Pancreas (tissue), 10 donors: ENCODE data around the gene CUX1. TPM values are rescaled to one million over a fixed set of nuclear protein-coding genes. Genes with fewer than 3 reads are reported as not detected.

ENCODE experiments used
- ATAC-seq, 4 donors: fragments of 200-7000 bp; cut with Tn5 transposase; one replicate each; pipeline versions ENCODE4 v1.8.0 to v1.9.1; 2020; ENCODE audit warnings: mild to moderate bottlenecking in 4 of 4, moderate library complexity in 4 of 4
- DNase-seq, 6 donors: peaks; one replicate each; pipeline ENCODE4 v3.0.0-alpha.2; 2020
- FAIRE-seq: peaks from 2 replicates; lab custom pipeline; 2012; peaks lifted over from hg19 to GRCh38; lab: Jason Lieb, UNC
- H3K27ac ChIP-seq, 4 donors: fragments of 200-600 bp; sonication (generic); 1 replicate in 3 of 4; 2 replicates in 1 of 4; pipeline versions ENCODE4 v1.5.0 to v1.8.0; 2020
- H3K27me3 ChIP-seq, 4 donors: fragments of 200-600 bp; one replicate each; pipeline ENCODE4 v1.8.0; 2021
- H3K36me3 ChIP-seq, 3 donors: fragments of 200-600 bp; sonication (generic) in 1 of 3; one replicate each; pipeline versions ENCODE4 v1.5.0 to v1.8.0; 2020 to 2021
- H3K4me1 ChIP-seq, 3 donors: fragments of 200-600 bp; one replicate each; pipeline ENCODE4 v1.8.0; 2021
- H3K4me3 ChIP-seq, 4 donors: fragments of 200-600 bp; sonication (generic) in 2 of 4; one replicate each; pipeline versions ENCODE4 v1.5.0 to v1.8.0; 2020 to 2021
- H3K9me3 ChIP-seq, 4 donors: fragments of 200-600 bp; one replicate each; pipeline ENCODE4 v1.8.0; 2021
- WGBS, 2 donors: extraction: QIAGEN DNeasy Blood & Tissue Kit; methylation state at CpG; one replicate each; pipeline ENCODE4 v1.1.7; 2013; 5-methylcytosine and 5-hydroxymethylcytosine counted together
- intact Hi-C, 3 donors: fragments of 100-400 bp; cut with DNase I; formaldehyde crosslinking; loops; one replicate each; pipeline versions ENCODE4 v1.11.1 to v1.14.2; 2022
- polyA plus RNA-seq, 2 donors: library from polyadenylated mRNA; stranded (reverse); fragments of 200-250 nt; gene quantifications; one replicate each; pipeline ENCODE4 v1.2.3, GENCODE V29; 2013
- total RNA-seq, 6 donors: library from RNA; stranded (reverse); fragmentation: NEBNext Ultra II Directional in 4 of 6; extraction: Animal tissue kit (Norgen Biotek cat#: 25700) in 4 of 6; gene quantifications; one replicate each; pipeline versions ENCODE4 v1.2.1 to v1.2.4, GENCODE V29; 2021 to 2023
- TF ChIP-seq, protein P1 (sequence below), 4 donors: fragments of 200-600 bp; sonication (generic) in 3 of 4; IDR thresholded peaks; one replicate each; pipeline versions ENCODE4 v1.5.0 to v1.8.0; 2021; ENCODE audit warnings: antibody characterized with exemption in 4 of 4
- donor health status: healthy with polysubstance abuse.
- donor health status: DM: no; HTN: no; CAD: no; lungs with moderate emphysema.
- donor health status: DM: no; HTN: no; CAD: no.
- donor health status: control.
- donor health status: control.
- donor health status: Bipolar disorder and iron deficiency.
- donor health status: DM: yes; HTN: yes; CAD: no.
- donor health status: DM: no; HTN: no; CAD: no.
- donor health status: DM: no; HTN: no; CAD: no.
- donor health status: DM: yes; HTN: yes; CAD: no.

CUX1 gene
- total and polyA plus RNA-seq, 8 donors = 18.9 to 61.2 (median 45.1) TPM

DNA sequence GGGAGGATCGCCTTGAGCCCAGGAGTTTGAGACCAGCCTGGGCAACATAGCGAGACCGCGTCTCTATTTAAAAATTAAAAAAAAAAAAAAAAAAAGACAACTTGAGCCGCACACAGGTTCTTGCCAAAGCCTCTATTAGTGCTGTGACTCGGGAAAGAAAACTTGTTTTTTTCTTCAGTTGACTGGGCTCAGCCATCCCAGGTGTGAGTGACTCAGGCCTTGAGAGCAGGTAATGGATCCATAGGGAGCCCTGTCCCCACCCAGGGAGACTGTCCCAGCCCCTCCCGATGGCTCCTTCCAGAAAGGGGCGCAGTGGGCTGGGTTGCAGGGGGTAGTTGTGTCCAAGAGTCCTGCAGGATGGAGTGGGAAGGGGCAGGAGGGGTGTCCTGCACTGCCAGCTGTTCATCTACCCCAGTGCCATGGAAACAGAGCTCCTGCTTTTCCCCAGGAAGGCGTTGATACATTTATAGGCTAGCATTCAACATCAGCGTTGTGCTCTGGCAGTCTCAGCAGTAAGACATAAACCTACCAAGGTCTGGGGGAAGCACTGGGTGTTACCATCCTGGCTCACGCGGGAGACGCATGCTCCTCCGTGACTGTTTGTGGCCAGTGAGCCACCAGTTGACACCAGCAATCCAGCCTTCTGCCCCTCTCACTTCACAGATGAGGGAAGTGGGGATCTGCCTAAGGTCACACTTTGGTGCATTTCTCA is 126.6 kb downstream of the CUX1 start:
- WGBS, 2 donors = 94 to 95% methylated on average over 14 of the region's 14 CpGs
- H3K36me3 ChIP-seq = no peaks in the 10 kb centered on the region
- H3K9me3 ChIP-seq = no peaks in the 10 kb centered on the region
- TF ChIP-seq, protein P1, sequence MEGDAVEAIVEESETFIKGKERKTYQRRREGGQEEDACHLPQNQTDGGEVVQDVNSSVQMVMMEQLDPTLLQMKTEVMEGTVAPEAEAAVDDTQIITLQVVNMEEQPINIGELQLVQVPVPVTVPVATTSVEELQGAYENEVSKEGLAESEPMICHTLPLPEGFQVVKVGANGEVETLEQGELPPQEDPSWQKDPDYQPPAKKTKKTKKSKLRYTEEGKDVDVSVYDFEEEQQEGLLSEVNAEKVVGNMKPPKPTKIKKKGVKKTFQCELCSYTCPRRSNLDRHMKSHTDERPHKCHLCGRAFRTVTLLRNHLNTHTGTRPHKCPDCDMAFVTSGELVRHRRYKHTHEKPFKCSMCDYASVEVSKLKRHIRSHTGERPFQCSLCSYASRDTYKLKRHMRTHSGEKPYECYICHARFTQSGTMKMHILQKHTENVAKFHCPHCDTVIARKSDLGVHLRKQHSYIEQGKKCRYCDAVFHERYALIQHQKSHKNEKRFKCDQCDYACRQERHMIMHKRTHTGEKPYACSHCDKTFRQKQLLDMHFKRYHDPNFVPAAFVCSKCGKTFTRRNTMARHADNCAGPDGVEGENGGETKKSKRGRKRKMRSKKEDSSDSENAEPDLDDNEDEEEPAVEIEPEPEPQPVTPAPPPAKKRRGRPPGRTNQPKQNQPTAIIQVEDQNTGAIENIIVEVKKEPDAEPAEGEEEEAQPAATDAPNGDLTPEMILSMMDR (IDR thresholded peaks at IDR 0.05) = no peak
- no peak overlapping the region for H3K27ac ChIP-seq
- ATAC-seq (no peak), FAIRE-seq (no peak), DNase-seq (no peak)
- peaks cover 0 to 23% (median 9%) of the 10 kb centered on the region in 3 donors for H3K4me1 ChIP-seq
- no peaks in the 10 kb centered on the region for H3K27me3 ChIP-seq
- H3K4me3 ChIP-seq = no peak overlapping the region
- intact Hi-C loops = no loop called here

DNA sequence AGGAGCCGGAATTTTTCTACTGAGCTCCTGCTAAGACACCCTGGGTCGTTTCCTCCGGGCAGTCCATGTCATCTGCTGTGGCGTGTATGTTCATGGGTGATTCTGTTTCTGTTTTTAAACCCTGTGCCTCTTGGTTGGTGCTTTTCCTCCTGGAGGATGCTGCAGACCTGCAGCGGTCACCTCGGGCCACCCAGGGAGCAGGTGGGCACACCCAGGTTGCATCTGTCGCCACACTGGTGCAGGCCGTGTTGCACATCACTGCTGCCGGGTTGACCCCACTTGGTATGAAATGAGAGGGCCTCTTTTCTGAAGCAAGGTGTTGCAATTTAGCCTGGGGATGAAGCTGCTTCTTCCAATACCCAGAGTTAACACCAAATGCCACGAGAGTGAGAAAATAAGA is 127.2 kb downstream of the CUX1 start:
- TF ChIP-seq, protein P1 (IDR thresholded peaks at IDR 0.05) = no peak
- H3K36me3 ChIP-seq = no peaks in the 10 kb centered on the region
- H3K4me3 ChIP-seq = no peak overlapping the region
- H3K27ac ChIP-seq = no peak overlapping the region
- peaks cover 0 to 23% (median 9%) of the 10 kb centered on the region in 3 donors for H3K4me1 ChIP-seq
- WGBS, 2 donors = 94 to 96% methylated on average over 10 of the region's 10 CpGs
- FAIRE-seq = no peak
- no peaks in the 10 kb centered on the region for H3K27me3 ChIP-seq
- no peak for ATAC-seq
- intact Hi-C loops = no loop called here
- no peak for DNase-seq
- no peaks in the 10 kb centered on the region for H3K9me3 ChIP-seq

DNA sequence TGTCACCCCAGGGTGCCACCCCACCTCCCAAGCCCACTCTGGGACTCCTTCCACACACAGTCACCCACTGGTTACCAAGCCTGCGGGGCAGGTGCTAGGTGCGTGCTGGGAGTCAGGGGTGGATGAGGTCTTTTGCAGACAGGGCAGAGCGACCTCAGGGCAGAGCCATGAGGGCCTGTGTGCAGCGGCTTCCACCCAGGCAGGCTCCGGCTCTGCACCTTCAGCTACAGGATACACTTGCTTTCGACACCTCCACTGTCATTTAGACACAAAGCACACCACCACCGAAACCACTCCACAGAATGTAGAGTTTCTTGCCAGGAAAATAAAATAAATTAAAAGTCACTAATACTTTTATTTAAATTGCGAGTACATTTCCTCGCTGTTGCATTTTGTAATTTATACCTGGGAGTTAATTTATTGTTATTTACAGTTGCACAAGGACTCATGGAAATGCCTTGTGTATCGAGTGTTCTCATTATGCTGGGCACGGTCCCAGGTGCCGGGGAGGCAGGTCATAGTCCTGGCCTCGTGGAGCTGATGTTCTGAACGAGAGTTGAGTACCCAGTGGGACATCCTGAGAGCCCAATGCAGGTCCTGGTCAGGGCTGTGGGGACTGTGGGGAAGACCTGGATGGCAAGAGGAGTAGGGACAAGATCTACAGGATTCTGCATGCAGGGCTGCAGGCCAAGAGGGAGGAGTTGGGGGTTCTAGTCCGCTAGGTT is 127.8 kb downstream of the CUX1 start:
- TF ChIP-seq, protein P1 (IDR thresholded peaks at IDR 0.05) = no peak
- Histone ChIP-seq H3K9me3 (no peaks in the 10 kb centered on the region), H3K36me3 (no peaks in the 10 kb centered on the region), H3K4me1 (peaks cover 0 to 23% (median 9%) of the 10 kb centered on the region in 3 donors), H3K4me3 (no peak overlapping the region), H3K27me3 (no peaks in the 10 kb centered on the region), H3K27ac (no peak overlapping the region)
- ATAC-seq (no peak), FAIRE-seq (no peak), DNase-seq (no peak)
- WGBS, 2 donors = 94 to 97% methylated on average over 15 of the region's 15 CpGs
- intact Hi-C loops = no loop called here

DNA sequence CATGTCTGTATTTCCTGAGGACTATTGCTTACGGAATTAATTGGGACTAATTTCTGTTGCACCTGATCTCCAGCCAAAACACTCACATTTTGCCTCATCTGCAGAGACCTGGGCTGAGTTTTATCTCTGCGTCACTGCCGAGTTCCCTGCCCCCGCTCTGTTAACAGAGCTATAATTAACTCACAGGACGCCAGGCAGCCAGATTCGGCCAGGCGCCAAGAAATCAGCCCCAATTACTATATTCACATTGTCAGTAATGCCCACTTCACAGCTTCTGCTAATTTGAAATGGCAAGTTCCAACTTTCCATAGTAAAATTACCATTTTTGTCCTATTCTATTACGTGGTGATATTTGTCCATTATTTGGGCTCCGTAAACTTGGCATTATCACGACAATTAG is 130.5 kb downstream of the CUX1 start:
- H3K27ac ChIP-seq = no peak overlapping the region
- H3K4me3 ChIP-seq = no peak overlapping the region
- TF ChIP-seq, protein P1 (IDR thresholded peaks at IDR 0.05) = no peak
- FAIRE-seq (no peak), DNase-seq (peak in 5 of 6 donors; percentile 28 to 75 (median 35)), ATAC-seq (peak; percentile 67 to 76 (median 72))
- peaks cover 0 to 6% (median under 1%) of the 10 kb centered on the region in 3 donors for H3K4me1 ChIP-seq
- no peaks in the 10 kb centered on the region for H3K36me3 ChIP-seq
- H3K27me3 ChIP-seq = no peaks in the 10 kb centered on the region
- H3K9me3 ChIP-seq = no peaks in the 10 kb centered on the region
- WGBS, 2 donors = 29 to 30% methylated on average over 10 of the region's 10 CpGs
- intact Hi-C loops = no loop called here
